ENCODE results near the gene BMPR1B.
A peak's percentile ranks its signal among the peaks of the same experiment; 100 is the strongest.

The BMPR1B gene

DNA sequence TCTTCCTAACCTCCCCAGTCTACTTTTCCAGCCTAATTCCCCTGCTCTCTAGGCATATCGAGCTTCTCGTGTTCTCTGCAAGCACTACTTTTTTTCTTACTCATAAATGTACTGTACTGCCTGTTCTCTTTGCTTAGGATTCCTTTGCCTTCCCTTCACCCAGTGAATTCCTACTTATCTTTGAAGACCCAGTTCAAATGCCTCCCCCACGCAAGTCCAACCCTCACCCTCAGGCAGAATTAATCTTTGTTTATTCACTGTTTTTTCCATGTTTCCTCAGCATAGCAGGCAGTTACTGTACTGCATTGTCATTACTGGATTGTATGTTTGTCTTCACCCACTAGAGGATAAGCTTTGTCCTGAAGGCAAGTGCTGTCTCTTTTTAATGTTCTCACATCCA, 287.7 kb downstream of the BMPR1B start:
- CTCF ChIA-PET, result interaction anchor here (0.7 kb wide), 1 partner anchor 164 kb away, joined by 3 read pairs; no protein-coding TSS in a partner anchor
- peaks cover 13% of the 10 kb centered on the region for H3K4me1 ChIP-seq (ENCODE audit: control insufficient read depth, insufficient read depth, low read length)
- no peaks in the 10 kb centered on the region for H3K9me3 ChIP-seq (ENCODE audit: control insufficient read depth, insufficient read depth, low read depth, low read length)
- POLR2A ChIA-PET, result no interaction called here
- TF ChIP-seq, protein P1, sequence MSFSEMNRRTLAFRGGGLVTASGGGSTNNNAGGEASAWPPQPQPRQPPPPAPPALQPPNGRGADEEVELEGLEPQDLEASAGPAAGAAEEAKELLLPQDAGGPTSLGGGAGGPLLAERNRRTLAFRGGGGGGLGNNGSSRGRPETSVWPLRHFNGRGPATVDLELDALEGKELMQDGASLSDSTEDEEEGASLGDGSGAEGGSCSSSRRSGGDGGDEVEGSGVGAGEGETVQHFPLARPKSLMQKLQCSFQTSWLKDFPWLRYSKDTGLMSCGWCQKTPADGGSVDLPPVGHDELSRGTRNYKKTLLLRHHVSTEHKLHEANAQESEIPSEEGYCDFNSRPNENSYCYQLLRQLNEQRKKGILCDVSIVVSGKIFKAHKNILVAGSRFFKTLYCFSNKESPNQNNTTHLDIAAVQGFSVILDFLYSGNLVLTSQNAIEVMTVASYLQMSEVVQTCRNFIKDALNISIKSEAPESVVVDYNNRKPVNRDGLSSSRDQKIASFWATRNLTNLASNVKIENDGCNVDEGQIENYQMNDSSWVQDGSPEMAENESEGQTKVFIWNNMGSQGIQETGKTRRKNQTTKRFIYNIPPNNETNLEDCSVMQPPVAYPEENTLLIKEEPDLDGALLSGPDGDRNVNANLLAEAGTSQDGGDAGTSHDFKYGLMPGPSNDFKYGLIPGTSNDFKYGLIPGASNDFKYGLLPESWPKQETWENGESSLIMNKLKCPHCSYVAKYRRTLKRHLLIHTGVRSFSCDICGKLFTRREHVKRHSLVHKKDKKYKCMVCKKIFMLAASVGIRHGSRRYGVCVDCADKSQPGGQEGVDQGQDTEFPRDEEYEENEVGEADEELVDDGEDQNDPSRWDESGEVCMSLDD (tag by site-specific recombination; IDR thresholded peaks at IDR 0.05), result no peak
- TF ChIP-seq ZNF707 (tag by site-specific recombination; IDR thresholded peaks at IDR 0.05) (no peak), SP7 (tag by site-specific recombination; IDR thresholded peaks at IDR 0.05) (peak; percentile 21), ZNF10 (tag by site-specific recombination; IDR thresholded peaks at IDR 0.05) (peak; percentile 67; the same call in 1 of the 2 replicates), ZNF37A (tag by site-specific recombination; IDR thresholded peaks at IDR 0.05) (no peak), IKZF3 (tag by site-specific recombination; IDR thresholded peaks at IDR 0.05) (0 out of 2 replicates have a peak, but pooled peaks have one; percentile 6), ZNF513 (tag by site-specific recombination; IDR thresholded peaks at IDR 0.05) (no peak), EGR2 (tag by site-specific recombination; IDR thresholded peaks at IDR 0.05; ENCODE audit: low read depth) (peak; percentile 61), ZNF354C (tag by site-specific recombination; IDR thresholded peaks at IDR 0.05; ENCODE audit: borderline replicate concordance, low read depth) (no peak), ZNF223 (tag by site-specific recombination; IDR thresholded peaks at IDR 0.05) (no peak), ZNF571 (tag by site-specific recombination; IDR thresholded peaks at IDR 0.05) (no peak), ZNF600 (tag by site-specific recombination; IDR thresholded peaks at IDR 0.05) (no peak), KLF8 (tag by site-specific recombination; IDR thresholded peaks at IDR 0.05) (no peak), ZNF2 (tag by site-specific recombination; IDR thresholded peaks at IDR 0.05) (no peak), ZFHX2 (tag by site-specific recombination; conservative IDR thresholded peaks at IDR 0.05) (peak; percentile 69), ZBTB17 (tag by site-specific recombination; IDR thresholded peaks at IDR 0.05) (peak; percentile 66)
- no peak overlapping the region for H3K27ac ChIP-seq (ENCODE audit: extremely low read depth, low read depth, low read length)
- H3K36me3 ChIP-seq (ENCODE audit: control insufficient read depth in 2 of 2, insufficient read depth in 1 of 2, low read length in 2 of 2), result no peaks in the 10 kb centered on the region
- H3K4me3 ChIP-seq (ENCODE audit: low read depth, low read length), result no peak overlapping the region

GRCh38 chr4:95048296-95048695, 290.5 kb downstream of the BMPR1B start:
- no peaks in the 10 kb centered on the region for H3K36me3 ChIP-seq (ENCODE audit: control insufficient read depth in 2 of 2, insufficient read depth in 1 of 2, low read length in 2 of 2)
- ChIA-PET POLR2A (no interaction called here), CTCF (no interaction called here)
- H3K4me1 ChIP-seq (ENCODE audit: control insufficient read depth, insufficient read depth, low read length), result peaks cover 13% of the 10 kb centered on the region
- no peak overlapping the region for H3K27ac ChIP-seq (ENCODE audit: extremely low read depth, low read depth, low read length)
- TF ChIP-seq ZNF792 (tag by site-specific recombination; IDR thresholded peaks at IDR 0.05) (no peak), ZNF394 (tag by site-specific recombination; IDR thresholded peaks at IDR 0.05; ENCODE audit: borderline replicate concordance) (no peak), ZNF514 (tag by site-specific recombination; IDR thresholded peaks at IDR 0.05) (no peak), ZNF292 (tag by site-specific recombination; IDR thresholded peaks at IDR 0.05; ENCODE audit: borderline replicate concordance, low read depth) (no peak)
- TF ChIP-seq, protein P2, sequence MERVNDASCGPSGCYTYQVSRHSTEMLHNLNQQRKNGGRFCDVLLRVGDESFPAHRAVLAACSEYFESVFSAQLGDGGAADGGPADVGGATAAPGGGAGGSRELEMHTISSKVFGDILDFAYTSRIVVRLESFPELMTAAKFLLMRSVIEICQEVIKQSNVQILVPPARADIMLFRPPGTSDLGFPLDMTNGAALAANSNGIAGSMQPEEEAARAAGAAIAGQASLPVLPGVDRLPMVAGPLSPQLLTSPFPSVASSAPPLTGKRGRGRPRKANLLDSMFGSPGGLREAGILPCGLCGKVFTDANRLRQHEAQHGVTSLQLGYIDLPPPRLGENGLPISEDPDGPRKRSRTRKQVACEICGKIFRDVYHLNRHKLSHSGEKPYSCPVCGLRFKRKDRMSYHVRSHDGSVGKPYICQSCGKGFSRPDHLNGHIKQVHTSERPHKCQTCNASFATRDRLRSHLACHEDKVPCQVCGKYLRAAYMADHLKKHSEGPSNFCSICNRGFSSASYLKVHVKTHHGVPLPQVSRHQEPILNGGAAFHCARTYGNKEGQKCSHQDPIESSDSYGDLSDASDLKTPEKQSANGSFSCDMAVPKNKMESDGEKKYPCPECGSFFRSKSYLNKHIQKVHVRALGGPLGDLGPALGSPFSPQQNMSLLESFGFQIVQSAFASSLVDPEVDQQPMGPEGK (tag by site-specific recombination; IDR thresholded peaks at IDR 0.05), result no peak
- H3K9me3 ChIP-seq (ENCODE audit: control insufficient read depth, insufficient read depth, low read depth, low read length), result no peaks in the 10 kb centered on the region
- H3K4me3 ChIP-seq (ENCODE audit: low read depth, low read length), result no peak overlapping the region

Measured in HEK293 (cell line).